ENCODE data around the gene ARAF.
"Not testable (repeated sequence)": the region's sequence is repeated elsewhere in the genome, so short reads cannot be mapped to it uniquely, and the experiment has no call there.

GRCh38 chrX:47512383-47512782 lies 48.6 kb upstream of the ARAF start:
- not testable (repeated sequence) for TF ChIP-seq POLR2A (IDR thresholded peaks at IDR 0.05; ENCODE audit: low read depth, low read length); CTCF (IDR thresholded peaks at IDR 0.05; ENCODE audit: extremely low read depth in 1 of 2, insufficient read depth in 1 of 2, low read depth in 1 of 2, low read length in 2 of 2); MYC (IDR thresholded peaks at IDR 0.05; ENCODE audit: low read depth, low read length); EZH2 (IDR thresholded peaks at IDR 0.05; ENCODE audit: borderline replicate concordance, low read depth, low read length, severe bottlenecking); GATA2 (IDR thresholded peaks at IDR 0.05; ENCODE audit: insufficient read depth, insufficient read length, low read depth, low read length); POLR2AphosphoS5 (IDR thresholded peaks at IDR 0.05; ENCODE audit: insufficient read depth, low read depth, low read length)

Measured in endothelial cell of umbilical vein (primary cell).